GM23248 (cell line): ENCODE data around the gene CCDC201.
"Not testable (repeated sequence)": the region's sequence is repeated elsewhere in the genome, so short reads cannot be mapped to it uniquely, and the experiment has no call there.

Source experiments
- EZH2 ChIP-seq: fragments of 200-600 bp; sonication (generic); IDR thresholded peaks from 2 replicates; pipeline ENCODE4 v1.6.1; 2018; ENCODE audit warnings: antibody characterized with exemption, mild to moderate bottlenecking; ENCODE audit not compliant: insufficient read depth, poor library complexity, severe bottlenecking
- EZH2phosphoT487 ChIP-seq: fragments of 200-600 bp; sonication (generic); IDR thresholded peaks from 2 replicates; pipeline ENCODE4 v1.6.1; 2018; ENCODE audit warnings: antibody characterized with exemption, moderate library complexity, mild to moderate bottlenecking, low read depth; ENCODE audit not compliant: insufficient read depth

- TF ChIP-seq EZH2, EZH2phosphoT487: not testable (repeated sequence)
Observed at GRCh38 chr7:45855680-45856079, 17.2 kb downstream of the CCDC201 start.
